Right atrium auricular region (tissue), 2 donors: ENCODE measurements around the gene MEF2D. TPM values are rescaled to one million over a fixed set of nuclear protein-coding genes. Genes with fewer than 3 reads are reported as not detected.

Source experiments
- DNase-seq: peaks from one replicate; pipeline ENCODE4 v3.0.0-alpha.2; 2019; ENCODE audit warnings: low spot score
- H3K27ac ChIP-seq, 2 donors: fragments of 200-600 bp; sonication (generic); 1 replicate in 1 of 2; 2 replicates in 1 of 2; pipeline ENCODE4 v1.5.1; 2016 to 2019
- H3K27me3 ChIP-seq, 2 donors: fragments of 200-600 bp; sonication (generic); one replicate each; pipeline versions ENCODE4 v1.5.1 to v1.6.0; 2017 to 2019
- H3K36me3 ChIP-seq: fragments of 200-600 bp; sonication (generic); one replicate; pipeline ENCODE4 v1.5.1; 2016
- H3K4me1 ChIP-seq, 2 donors: fragments of 200-600 bp; sonication (generic); one replicate each; pipeline versions ENCODE4 v1.5.1 to v1.6.0; 2017 to 2019
- H3K4me3 ChIP-seq, 2 donors: fragments of 200-600 bp; sonication (generic); 1 replicate in 1 of 2; 2 replicates in 1 of 2; pipeline ENCODE4 v1.5.1; 2017 to 2019; ENCODE audit warnings: mild to moderate bottlenecking in 1 of 2, moderate library complexity in 1 of 2
- H3K9me3 ChIP-seq, 2 donors: fragments of 200-600 bp; sonication (generic); one replicate each; pipeline ENCODE4 v1.5.1; 2019
- CTCF ChIP-seq, 2 donors: fragments of 200-600 bp; sonication (generic); IDR thresholded peaks; one replicate each; pipeline ENCODE4 v1.5.1; 2019; ENCODE audit warnings: antibody characterized with exemption in 2 of 2
- microRNA counts, 2 donors: library from miRNA; unstranded; fragments of <30 nt; microRNA quantifications; one replicate each; lab custom pipeline; 2016 to 2017
- microRNA-seq, 2 donors: library from miRNA; unstranded; fragments of <30 nt; microRNA quantifications; one replicate each; pipeline ENCODE4, GENCODE V29; 2016 to 2017; ENCODE audit warnings: borderline number of aligned reads in 2 of 2, borderline replicate concordance in 1 of 2
- total RNA-seq, 2 donors: library from RNA; depleted of rRNA; stranded (reverse); fragments of >200 nt; gene quantifications; one replicate each; pipeline ENCODE4 v1.1.0, GENCODE V29; 2016

MEF2D gene
- total RNA-seq, 2 donors from 2014 or later = 80.1 to 104 TPM

GRCh38 chr1:156418416-156419070 lies 82.0 kb downstream of the MEF2D start:
- peaks cover 25 to 32% of the 10 kb centered on the region in 2 donors for H3K27me3 ChIP-seq
- no peak overlapping the region for H3K27ac ChIP-seq

GRCh38 chr1:156417401-156418020 lies 83.1 kb downstream of the MEF2D start:
- no peak for DNase-seq
- Histone ChIP-seq H3K36me3 (no peaks in the 10 kb centered on the region), H3K27me3 (peaks cover 25 to 32% of the 10 kb centered on the region in 2 donors), H3K27ac (no peak overlapping the region), H3K4me1 (peaks cover 0 to 25% of the 10 kb centered on the region in 2 donors), H3K4me3 (no peak overlapping the region), H3K9me3 (no peaks in the 10 kb centered on the region)
- no peak for TF ChIP-seq CTCF (IDR thresholded peaks at IDR 0.05)

More at GRCh38 chr1:156418416-156419070, 82.0 kb downstream of the MEF2D start:
- no peaks in the 10 kb centered on the region for H3K36me3 ChIP-seq
- peaks cover 0 to 25% of the 10 kb centered on the region in 2 donors for H3K4me1 ChIP-seq
- H3K4me3 ChIP-seq = no peak overlapping the region
- no peak for TF ChIP-seq CTCF (IDR thresholded peaks at IDR 0.05)
- H3K9me3 ChIP-seq = no peaks in the 10 kb centered on the region
- DNase-seq = no peak

- peaks cover 25 to 28% of the 10 kb centered on the region in 2 donors for H3K27me3 ChIP-seq
These were observed 83.6 kb downstream of the MEF2D start for GRCh38 chr1:156416993-156417392.

GRCh38 chr1:156414461-156415064 lies 86.0 kb downstream of the MEF2D start:
- Histone ChIP-seq H3K4me3 (no peak overlapping the region), H3K27ac (no peak overlapping the region), H3K36me3 (no peaks in the 10 kb centered on the region), H3K4me1 (no peaks in the 10 kb centered on the region), H3K9me3 (no peaks in the 10 kb centered on the region), H3K27me3 (peaks cover 2 to 6% of the 10 kb centered on the region in 2 donors)
- DNase-seq = no peak
- no peak for TF ChIP-seq CTCF (IDR thresholded peaks at IDR 0.05)

More at GRCh38 chr1:156416993-156417392, 83.6 kb downstream of the MEF2D start:
- H3K36me3 ChIP-seq = no peaks in the 10 kb centered on the region
- no peak overlapping the region for H3K27ac ChIP-seq
- peaks cover 0 to 24% of the 10 kb centered on the region in 2 donors for H3K4me1 ChIP-seq
- H3K4me3 ChIP-seq = no peak overlapping the region
- H3K9me3 ChIP-seq = no peaks in the 10 kb centered on the region
- no peak for DNase-seq
- no peak for TF ChIP-seq CTCF (IDR thresholded peaks at IDR 0.05)

MicroRNAs encoded within 50 kb of the gene (microRNA counts, 767-probe panel; counts per million panel counts)
- microRNA hsa-miR-9-5p (lab: Ali Mortazavi, UCI) = 2,534 to 4,545 counts per million in 2 donors

Small RNA genes lying within 50 kb of the gene (microRNA-seq; reads per million reads assigned to microRNA genes)
- gene MIR9-1 = 0 reads per million in 2 donors

Other genes with a start within 250 kb of the MEF2D start
- gene SMG5, start 217.9 kb downstream of the MEF2D start, total RNA-seq = 10 to 100 TPM; 55.4 to 72.8 TPM
- gene TMEM79, start 216.4 kb downstream of the MEF2D start, total RNA-seq = 1 to 10 TPM in 1 of 2 donors, under 1 TPM in 1; 0.96 to 1.0 TPM
- 10 to 100 TPM; 26.3 to 27.4 TPM for gene GLMP, start 205.1 kb downstream of the MEF2D start, total RNA-seq
- gene VHLL, start 201.5 kb downstream of the MEF2D start, total RNA-seq = not detected
- 100 to 1,000 TPM; 102 to 146 TPM for gene CCT3, start 162.5 kb downstream of the MEF2D start, total RNA-seq
- not detected for gene TSACC, start 162.2 kb downstream of the MEF2D start, total RNA-seq
- not detected for gene RHBG, start 131.6 kb downstream of the MEF2D start, total RNA-seq
- gene IQGAP3, start 71.8 kb upstream of the MEF2D start, total RNA-seq = 1 to 10 TPM in 1 of 2 donors, not detected in 1; 1.0 TPM
- gene TTC24, start 78.9 kb upstream of the MEF2D start, total RNA-seq = not detected
- 10 to 100 TPM; 85.3 to 96.3 TPM for gene NAXE, start 91.0 kb upstream of the MEF2D start, total RNA-seq
- gene GPATCH4, start 100.7 kb upstream of the MEF2D start, total RNA-seq = 10 to 100 TPM; 12.7 to 14.3 TPM
- 1 to 10 TPM; 1.2 to 1.8 TPM for gene HAPLN2, start 118.6 kb upstream of the MEF2D start, total RNA-seq
- not detected for gene BCAN, start 141.3 kb upstream of the MEF2D start, total RNA-seq
- gene NES, start 176.6 kb upstream of the MEF2D start, total RNA-seq = 100 to 1,000 TPM; 134 to 173 TPM
- gene CRABP2, start 204.8 kb upstream of the MEF2D start, total RNA-seq = 1 to 10 TPM in 1 of 2 donors, under 1 TPM in 1; 0.67 to 2.5 TPM
- 10 to 100 TPM in 1 of 2 donors, 1 to 10 TPM in 1; 7.4 to 15.6 TPM for gene METTL25B, start 227.7 kb upstream of the MEF2D start, total RNA-seq
- gene ISG20L2, start 228.0 kb upstream of the MEF2D start, total RNA-seq = 10 to 100 TPM; 13.6 to 18.0 TPM
- 10 to 100 TPM; 45.8 to 50.5 TPM for gene MRPL24, start 240.3 kb upstream of the MEF2D start, total RNA-seq